HepG2 (cell line): ENCODE measurements around the gene GLIS1. TPM values are rescaled to one million over a fixed set of nuclear protein-coding genes. Genes with fewer than 3 reads are reported as not detected.

Experiments used
- ATAC-seq: fragments of 200-7000 bp; cut with Tn5 transposase; 3 replicates; pipeline ENCODE4 v1.9.1; 2020; ENCODE audit warnings: mild to moderate bottlenecking, moderate library complexity
- BruUV-seq: library from RNA; stranded (reverse); fragments of 400-500 nt; replicated peaks from 2 replicates; lab custom pipeline; 2021; lab: Mats Ljungman, UMichigan
- CTCF ChIA-PET: fragments of 300-600 bp; formaldehyde crosslinking; extraction: SDS; loops from one replicate; lab custom pipeline; 2021; ENCODE audit warnings: low total read pairs, inconsistent platforms, low intra/inter-chr PET ratio; lab: Yijun Ruan, JAX
- POLR2A ChIA-PET: fragments of 350-600 bp; sonication (Branson Sonifier 250); formaldehyde crosslinking; loops from one replicate; lab custom pipeline; 2020; ENCODE audit warnings: antibody characterized with exemption, inconsistent platforms; lab: Yijun Ruan, JAX
- DNase-seq: peaks from one replicate; pipeline ENCODE4 v3.0.0-alpha.2; 2015; ENCODE audit warnings: low spot score
- FAIRE-seq: peaks from 3 replicates; lab custom pipeline; 2011; peaks lifted over from hg19 to GRCh38; lab: Jason Lieb, UNC
- H2AFZ ChIP-seq: one replicate; pipeline ENCODE4 v1.6.1; 2011; ENCODE audit warnings: low read length, inconsistent platforms
- H3K27ac ChIP-seq: fragments of 300-600 bp; 3 replicates; pipeline ENCODE4 v1.8.0; 2011; ENCODE audit warnings: mixed run types, mild to moderate bottlenecking, mixed read lengths, low read length, inconsistent platforms; ENCODE audit not compliant: insufficient read depth; ENCODE audit errors: extremely low read length
- H3K27me3 ChIP-seq, 2 experiments: fragments of 200-600 bp in 1 of 2; 2 replicates in 1 of 2; 3 replicates in 1 of 2; pipeline versions ENCODE4 v1.6.0 to v1.8.0; 2011; ENCODE audit warnings: low read length in 2 of 2, mild to moderate bottlenecking in 2 of 2, moderate library complexity in 2 of 2, inconsistent platforms in 1 of 2; ENCODE audit not compliant: insufficient read depth in 2 of 2, control insufficient read depth in 1 of 2
- H3K36me3 ChIP-seq, 2 experiments: fragments of 200-600 bp in 1 of 2; replicated peaks in 1 of 2; 2 replicates in 1 of 2; 3 replicates in 1 of 2; pipeline versions ENCODE4 v1.5.1 to v1.8.0; 2011; ENCODE audit warnings: low read length in 2 of 2, inconsistent platforms in 1 of 2; ENCODE audit not compliant: insufficient read depth in 2 of 2, control insufficient read depth in 1 of 2
- H3K4me1 ChIP-seq: 2 replicates; pipeline ENCODE4 v1.5.1; 2012; ENCODE audit warnings: low read length, inconsistent platforms; ENCODE audit not compliant: insufficient read depth
- H3K4me2 ChIP-seq: 2 replicates; pipeline ENCODE4 v1.6.0; 2011; ENCODE audit warnings: low read depth, low read length, inconsistent platforms
- H3K4me3 ChIP-seq, 3 experiments: fragments of 200-600 bp in 1 of 3; sonication (generic), shearing (Covaris generic) in 1 of 3; replicated peaks in 1 of 3; 2 replicates each; pipeline ENCODE4 v1.5.1; 2011 to 2016; ENCODE audit warnings: low read length in 3 of 3, inconsistent platforms in 2 of 3, low read depth in 2 of 3, mild to moderate bottlenecking in 2 of 3, control low read depth in 1 of 3, mixed read lengths in 1 of 3; ENCODE audit not compliant: insufficient read depth in 1 of 3
- H3K79me2 ChIP-seq: one replicate; pipeline ENCODE4 v1.6.1; 2011; ENCODE audit warnings: low read length, inconsistent platforms; ENCODE audit not compliant: insufficient read depth
- H3K9ac ChIP-seq: 2 replicates; pipeline ENCODE4 v1.6.0; 2011; ENCODE audit warnings: mild to moderate bottlenecking, low read depth, low read length, inconsistent platforms; ENCODE audit not compliant: insufficient read depth
- H3K9me3 ChIP-seq: 2 replicates; pipeline ENCODE4 v1.5.1; 2012; ENCODE audit warnings: mild to moderate bottlenecking, low read length
- H4K20me1 ChIP-seq: 2 replicates; pipeline ENCODE4 v1.6.0; 2011; ENCODE audit warnings: inconsistent platforms, mild to moderate bottlenecking, low read length, moderate library complexity; ENCODE audit not compliant: insufficient read depth
- HIVEP1 ChIP-seq: sonication (generic); formaldehyde crosslinking; IDR thresholded peaks from 2 replicates; pipeline ENCODE4 v1.4.0; 2020; ENCODE audit warnings: mild to moderate bottlenecking, missing genetic modification reagents
- KLF15 ChIP-seq: sonication (generic); formaldehyde crosslinking; IDR thresholded peaks from 2 replicates; pipeline ENCODE4 v1.8.1; 2023; ENCODE audit warnings: borderline replicate concordance, mild to moderate bottlenecking, inconsistent platforms, missing genetic modification reagents, mixed read lengths
- PCBP2 ChIP-seq: fragments of 200-400 bp; formaldehyde crosslinking; optimal IDR thresholded peaks from 2 replicates; pipeline ENCODE3; 2018; ENCODE audit warnings: low read length, low read depth; ENCODE audit not compliant: poor library complexity, severe bottlenecking
- RBAK ChIP-seq: sonication (generic); formaldehyde crosslinking; IDR thresholded peaks from 2 replicates; pipeline ENCODE4 v1.5.1; 2020; ENCODE audit warnings: mild to moderate bottlenecking, missing genetic modification reagents
- ZFP36L1 ChIP-seq: sonication (generic); formaldehyde crosslinking; IDR thresholded peaks from 2 replicates; pipeline ENCODE4 v1.8.0; 2022; ENCODE audit warnings: mild to moderate bottlenecking, missing genetic modification reagents, moderate library complexity
- ZNF407 ChIP-seq: sonication (generic); formaldehyde crosslinking; IDR thresholded peaks from one replicate; pipeline ENCODE4 v1.5.1; 2020; ENCODE audit warnings: mild to moderate bottlenecking, missing genetic modification reagents; ENCODE audit errors: not compliant biosample characterization
- ZNF597 ChIP-seq: sonication (generic); formaldehyde crosslinking; IDR thresholded peaks from 2 replicates; pipeline ENCODE4 v1.5.0; 2020; ENCODE audit warnings: missing genetic modification reagents
- ZNF614 ChIP-seq: IDR thresholded peaks from 2 replicates; pipeline ENCODE4 v1.6.1; 2018; ENCODE audit warnings: missing biosample characterization, missing genetic modification reagents, inconsistent platforms, borderline replicate concordance
- WGBS: methylation state at CpG from one replicate; pipeline ENCODE4 v1.1.6; 2017; ENCODE audit warnings: low lambda C conversion rate; 5-methylcytosine and 5-hydroxymethylcytosine counted together
- in situ Hi-C: cut with HindIII; loops from 2 replicates; pipeline ENCODE4 v1.10.0; 2017; ENCODE audit warnings: low pct_unique_long_range_greater_than_20kb; ENCODE audit not compliant: extremely low pct_ligation_motif_present
- intact Hi-C: fragments of 100-400 bp; cut with micrococcal nuclease; formaldehyde crosslinking; loops from one replicate; pipeline ENCODE4 v1.10.0; 2022; ENCODE audit not compliant: unreplicated experiment
- polyA plus RNA-seq, 8 experiments: library from polyadenylated mRNA; depleted of rRNA in 3 of 8; stranded (reverse) in 7 of 8; unstranded in 1 of 8; fragments of >200 nt; fragmentation: Illumina TruSeq in 4 of 8; extraction: Trizol in 4 of 8; gene quantifications; 2 replicates each; pipeline versions ENCODE4 v1.2.1 to v1.2.3, GENCODE V29; 2011 to 2016; ENCODE audit warnings: low read depth in 4 of 8, missing spikeins in 1 of 8, mixed read lengths in 1 of 8; ENCODE audit not compliant: insufficient read depth in 1 of 8
- total RNA-seq, 5 experiments: library from RNA; depleted of rRNA; stranded (reverse); fragments of >200 nt; fragmentation: Illumina TruSeq; extraction: Trizol; gene quantifications; 2 replicates each; pipeline ENCODE4 v1.2.3, GENCODE V29; 2016; ENCODE audit warnings: low read depth in 1 of 5

Gene GLIS1
- total and polyA plus RNA-seq, 2 of the 13 experiments (the other 11 are each of a cell fraction or from before 2014, with no cell fraction given), result 0.03 TPM; not detected in 1

- ATAC-seq, result no peak
- ChIA-PET POLR2A (no interaction called here), CTCF (no interaction called here)
- in situ Hi-C loops, result no loop called here
- Histone ChIP-seq H3K9ac (no peak overlapping the region), H3K9me3 (no peaks in the 10 kb centered on the region), H3K4me2 (no peak overlapping the region), H3K27ac (no peak overlapping the region), H4K20me1 (no peaks in the 10 kb centered on the region), H3K4me1 (no peaks in the 10 kb centered on the region), H3K79me2 (no peaks in the 10 kb centered on the region), H2AFZ (no peak overlapping the region), H3K4me3 (no peak overlapping the region), H3K27me3 (peaks cover 5 to 36% of the 10 kb centered on the region in 2 experiments; a peak in 3 of 5 replicates), H3K36me3 (no peaks in the 10 kb centered on the region)
- no TSS peak for BruUV-seq
- no peak for DNase-seq
- TF ChIP-seq KLF15 (no peak), ZNF597 (CRISPR knock-in tag) (no peak), RBAK (CRISPR knock-in tag) (no peak), ZFP36L1 (CRISPR knock-in tag) (no peak), PCBP2 (no peak), HIVEP1 (CRISPR knock-in tag) (no peak)
- intact Hi-C loops, result no loop called here
- no peak for FAIRE-seq
- 4% methylated on average over 12 of the region's 14 CpGs for WGBS
These were observed 176.5 kb downstream of the GLIS1 start for GRCh38 chr1:53562291-53562980.

- intact Hi-C loops, result no loop called here
- Histone ChIP-seq H3K4me3 (no peak overlapping the region), H3K36me3 (no peaks in the 10 kb centered on the region), H3K27me3 (peaks cover 5 to 36% of the 10 kb centered on the region in 2 experiments; a peak in 3 of 5 replicates), H3K4me2 (no peak overlapping the region), H3K9ac (no peak overlapping the region), H2AFZ (no peak overlapping the region), H4K20me1 (no peaks in the 10 kb centered on the region), H3K9me3 (no peaks in the 10 kb centered on the region), H3K27ac (no peak overlapping the region), H3K79me2 (no peaks in the 10 kb centered on the region), H3K4me1 (no peaks in the 10 kb centered on the region)
- FAIRE-seq (no peak), ATAC-seq (no peak), DNase-seq (no peak)
- in situ Hi-C loops, result no loop called here
- ChIA-PET POLR2A (no interaction called here), CTCF (no interaction called here)
- BruUV-seq, result no TSS peak
- 16% methylated on average over 7 of the region's 11 CpGs for WGBS
- TF ChIP-seq ZNF407 (CRISPR knock-in tag) (no peak), ZNF614 (CRISPR knock-in tag) (no peak)
These were observed 177.4 kb downstream of the GLIS1 start for GRCh38 chr1:53561503-53562105.
